HepG2 (cell line): ENCODE data around the gene ZNF25. TPM values are rescaled to one million over a fixed set of nuclear protein-coding genes. Genes with fewer than 3 reads are reported as not detected.

Experiments
- ATAC-seq: fragments of 200-7000 bp; cut with Tn5 transposase; 3 replicates; pipeline ENCODE4 v1.9.1; 2020; ENCODE audit warnings: mild to moderate bottlenecking, moderate library complexity
- Bru-seq: library from RNA; stranded (reverse); fragments of 400-500 nt; gene quantifications from one replicate; lab custom pipeline; 2021; lab: Mats Ljungman, UMichigan
- BruChase-seq, 2 experiments: library from RNA; stranded (reverse); fragments of 400-500 nt; gene quantifications; one replicate each; lab custom pipeline; 2021; lab: Mats Ljungman, UMichigan
- BruUV-seq: library from RNA; stranded (reverse); fragments of 400-500 nt; replicated peaks from 2 replicates; lab custom pipeline; 2021; lab: Mats Ljungman, UMichigan
- CTCF ChIA-PET: fragments of 300-600 bp; formaldehyde crosslinking; extraction: SDS; loops from one replicate; lab custom pipeline; 2021; ENCODE audit warnings: low total read pairs, inconsistent platforms, low intra/inter-chr PET ratio; lab: Yijun Ruan, JAX
- POLR2A ChIA-PET: fragments of 350-600 bp; sonication (Branson Sonifier 250); formaldehyde crosslinking; loops from one replicate; lab custom pipeline; 2020; ENCODE audit warnings: antibody characterized with exemption, inconsistent platforms; lab: Yijun Ruan, JAX
- DNase-seq: peaks from one replicate; pipeline ENCODE4 v3.0.0-alpha.2; 2015; ENCODE audit warnings: low spot score
- FAIRE-seq: peaks from 3 replicates; lab custom pipeline; 2011; peaks lifted over from hg19 to GRCh38; lab: Jason Lieb, UNC
- H2AFZ ChIP-seq: one replicate; pipeline ENCODE4 v1.6.1; 2011; ENCODE audit warnings: low read length, inconsistent platforms
- H3K27ac ChIP-seq: fragments of 300-600 bp; 3 replicates; pipeline ENCODE4 v1.8.0; 2011; ENCODE audit warnings: mixed run types, mild to moderate bottlenecking, mixed read lengths, low read length, inconsistent platforms; ENCODE audit not compliant: insufficient read depth; ENCODE audit errors: extremely low read length
- H3K27me3 ChIP-seq, 2 experiments: fragments of 200-600 bp in 1 of 2; 2 replicates in 1 of 2; 3 replicates in 1 of 2; pipeline versions ENCODE4 v1.6.0 to v1.8.0; 2011; ENCODE audit warnings: low read length in 2 of 2, mild to moderate bottlenecking in 2 of 2, moderate library complexity in 2 of 2, inconsistent platforms in 1 of 2; ENCODE audit not compliant: insufficient read depth in 2 of 2, control insufficient read depth in 1 of 2
- H3K36me3 ChIP-seq, 2 experiments: fragments of 200-600 bp in 1 of 2; replicated peaks in 1 of 2; 2 replicates in 1 of 2; 3 replicates in 1 of 2; pipeline versions ENCODE4 v1.5.1 to v1.8.0; 2011; ENCODE audit warnings: low read length in 2 of 2, inconsistent platforms in 1 of 2; ENCODE audit not compliant: insufficient read depth in 2 of 2, control insufficient read depth in 1 of 2
- H3K4me1 ChIP-seq: 2 replicates; pipeline ENCODE4 v1.5.1; 2012; ENCODE audit warnings: low read length, inconsistent platforms; ENCODE audit not compliant: insufficient read depth
- H3K4me2 ChIP-seq: 2 replicates; pipeline ENCODE4 v1.6.0; 2011; ENCODE audit warnings: low read depth, low read length, inconsistent platforms
- H3K4me3 ChIP-seq, 3 experiments: fragments of 200-600 bp in 1 of 3; sonication (generic), shearing (Covaris generic) in 1 of 3; replicated peaks in 1 of 3; 2 replicates each; pipeline ENCODE4 v1.5.1; 2011 to 2016; ENCODE audit warnings: low read length in 3 of 3, inconsistent platforms in 2 of 3, low read depth in 2 of 3, mild to moderate bottlenecking in 2 of 3, control low read depth in 1 of 3, mixed read lengths in 1 of 3; ENCODE audit not compliant: insufficient read depth in 1 of 3
- H3K79me2 ChIP-seq: one replicate; pipeline ENCODE4 v1.6.1; 2011; ENCODE audit warnings: low read length, inconsistent platforms; ENCODE audit not compliant: insufficient read depth
- H3K9ac ChIP-seq: 2 replicates; pipeline ENCODE4 v1.6.0; 2011; ENCODE audit warnings: mild to moderate bottlenecking, low read depth, low read length, inconsistent platforms; ENCODE audit not compliant: insufficient read depth
- H3K9me3 ChIP-seq: 2 replicates; pipeline ENCODE4 v1.5.1; 2012; ENCODE audit warnings: mild to moderate bottlenecking, low read length
- H4K20me1 ChIP-seq: 2 replicates; pipeline ENCODE4 v1.6.0; 2011; ENCODE audit warnings: inconsistent platforms, mild to moderate bottlenecking, low read length, moderate library complexity; ENCODE audit not compliant: insufficient read depth
- BRCA1 ChIP-seq: sonication (generic); formaldehyde crosslinking; IDR thresholded peaks from 2 replicates; pipeline ENCODE4 v1.4.0; 2020; ENCODE audit warnings: missing genetic modification reagents
- TFDP2 ChIP-seq: sonication (generic); formaldehyde crosslinking; IDR thresholded peaks from 2 replicates; pipeline ENCODE4 v1.4.0; 2020; ENCODE audit warnings: missing genetic modification reagents
- ZBTB7B ChIP-seq: sonication (generic); formaldehyde crosslinking; IDR thresholded peaks from 2 replicates; pipeline ENCODE4 v1.4.0; 2020; ENCODE audit warnings: missing genetic modification reagents
- ZNF362 ChIP-seq: sonication (generic); formaldehyde crosslinking; IDR thresholded peaks from 2 replicates; pipeline ENCODE4 v1.4.0; 2020; ENCODE audit warnings: missing genetic modification reagents, mild to moderate bottlenecking, borderline replicate concordance
- ZNF562 ChIP-seq: sonication (generic); formaldehyde crosslinking; IDR thresholded peaks from 2 replicates; pipeline ENCODE4 v1.8.0; 2022; ENCODE audit warnings: missing genetic modification reagents, borderline replicate concordance
- WGBS: methylation state at CpG from one replicate; pipeline ENCODE4 v1.1.6; 2017; ENCODE audit warnings: low lambda C conversion rate; 5-methylcytosine and 5-hydroxymethylcytosine counted together
- in situ Hi-C: cut with HindIII; loops from 2 replicates; pipeline ENCODE4 v1.10.0; 2017; ENCODE audit warnings: low pct_unique_long_range_greater_than_20kb; ENCODE audit not compliant: extremely low pct_ligation_motif_present
- intact Hi-C: fragments of 100-400 bp; cut with micrococcal nuclease; formaldehyde crosslinking; loops from one replicate; pipeline ENCODE4 v1.10.0; 2022; ENCODE audit not compliant: unreplicated experiment
- long read RNA-seq, 2 experiments: library from RNA in 1 of 2; library from polyadenylated mRNA in 1 of 2; stranded (forward) in 1 of 2; unstranded in 1 of 2; transcript quantifications; one replicate each; pipeline ENCODE4 v2.0.0, GENCODE V29; 2019 to 2022
- polyA minus RNA-seq, 3 experiments: library from RNA; depleted of rRNA, polyadenylated mRNA; stranded (reverse); fragments of >200 nt; gene quantifications; 2 replicates each; pipeline ENCODE4 v1.2.3, GENCODE V29; 2011; ENCODE audit warnings: low replicate concordance in 1 of 3
- polyA plus RNA-seq, 8 experiments: library from polyadenylated mRNA; depleted of rRNA in 3 of 8; stranded (reverse) in 7 of 8; unstranded in 1 of 8; fragments of >200 nt; fragmentation: Illumina TruSeq in 4 of 8; extraction: Trizol in 4 of 8; gene quantifications; 2 replicates each; pipeline versions ENCODE4 v1.2.1 to v1.2.3, GENCODE V29; 2011 to 2016; ENCODE audit warnings: low read depth in 4 of 8, missing spikeins in 1 of 8, mixed read lengths in 1 of 8; ENCODE audit not compliant: insufficient read depth in 1 of 8
- total RNA-seq, 5 experiments: library from RNA; depleted of rRNA; stranded (reverse); fragments of >200 nt; fragmentation: Illumina TruSeq; extraction: Trizol; gene quantifications; 2 replicates each; pipeline ENCODE4 v1.2.3, GENCODE V29; 2016; ENCODE audit warnings: low read depth in 1 of 5
- TF ChIP-seq, protein P1 (sequence below): sonication (generic); formaldehyde crosslinking; IDR thresholded peaks from 2 replicates; pipeline ENCODE4 v1.4.0; 2020; ENCODE audit warnings: missing genetic modification reagents

Gene ZNF25
- total RNA-seq (2016; rRNA removed; fragmentation: Illumina TruSeq; extraction: Trizol) (1.4 and 1.6 TPM in 2 replicates), polyA plus RNA-seq (2011; rRNA removed) (1.5 and 1.6 TPM in 2 replicates), polyA minus RNA-seq (2011; rRNA and poly(A)+ RNA removed; ENCODE audit: low replicate concordance) (0.12 and 0.24 TPM in 2 replicates), Bru-seq, nascent RNA (percentile 46 among the genes with signal in this experiment), BruChase-seq, experiment 1, labeled RNA remaining after a 6-hour chase (percentile 48 among the genes with signal in this experiment), BruChase-seq, experiment 2, labeled RNA remaining after a 2-hour chase (percentile 45 among the genes with signal in this experiment)
- total RNA-seq (2016; cell fraction: cytosol; rRNA removed; fragmentation: Illumina TruSeq; extraction: Trizol; ENCODE audit: low read depth), result 0.40 and 0.71 TPM in 2 replicates
- 1.4 and 1.8 TPM in 2 replicates for total RNA-seq (2016; cell fraction: insoluble cytoplasmic fraction; rRNA removed; fragmentation: Illumina TruSeq; extraction: Trizol)
- 1.8 and 2.0 TPM in 2 replicates for total RNA-seq (2016; cell fraction: membrane; rRNA removed; fragmentation: Illumina TruSeq; extraction: Trizol)
- total RNA-seq (2016; cell fraction: nucleus; rRNA removed; fragmentation: Illumina TruSeq; extraction: Trizol), result 1.7 and 2.0 TPM in 2 replicates
- 0.40 and 0.81 TPM in 2 replicates for polyA plus RNA-seq (2011; cell fraction: cytosol; rRNA removed)
- 1.3 and 1.7 TPM in 2 replicates for polyA plus RNA-seq (2011; cell fraction: nucleus; rRNA removed)
- polyA plus RNA-seq (2012), result 1.1 and 1.3 TPM in 2 replicates
- 0.25 and 0.28 TPM in 2 replicates for polyA plus RNA-seq (2016; cell fraction: cytosol; fragmentation: Illumina TruSeq; extraction: Trizol; ENCODE audit: low read depth)
- 1.5 TPM in 2 replicates for polyA plus RNA-seq (2016; cell fraction: insoluble cytoplasmic fraction; fragmentation: Illumina TruSeq; extraction: Trizol; ENCODE audit: low read depth)
- 0.87 and 0.98 TPM in 2 replicates for polyA plus RNA-seq (2016; cell fraction: membrane; fragmentation: Illumina TruSeq; extraction: Trizol; ENCODE audit: low read depth)
- 3.4 and 4.1 TPM in 2 replicates for polyA plus RNA-seq (2016; cell fraction: nucleus; fragmentation: Illumina TruSeq; extraction: Trizol; ENCODE audit: insufficient read depth, low read depth)
- 0.89 and 1.1 TPM in 2 replicates for polyA minus RNA-seq (2011; cell fraction: cytosol; rRNA and poly(A)+ RNA removed)
- polyA minus RNA-seq (2011; cell fraction: nucleus; rRNA and poly(A)+ RNA removed), result 1.3 and 1.7 TPM in 2 replicates
- long read RNA-seq, experiment 1, partial matches to known transcripts, result 0 of 2 reads
- long read RNA-seq, experiment 1, other reads (novel, unspliced or antisense), result 2 of 2 reads
- long read RNA-seq, experiment 2, partial matches to known transcripts, result 0 of 1 reads
- long read RNA-seq, experiment 2, other reads (novel, unspliced or antisense), result 1 of 1 reads

GRCh38 chr10:37976091-37976879 lies at the start of gene ZNF25:
ZNF25 (minus strand) TSS chr10:37976647; CDS start chr10:37971722, 4,925 bp downstream.
- peaks cover 10% of the 10 kb centered on the region for H3K4me1 ChIP-seq
- H3K27me3 ChIP-seq, result no peaks in the 10 kb centered on the region
- in situ Hi-C loops (no loop called here), intact Hi-C loops (loop anchor here (1.0 to 10.0 kb wide), 5 partner anchors 34 to 1089 kb away; partner anchors contain the start of genes ZNF248, ZNF33A and ZNF37A)
- H3K9ac ChIP-seq, result peak within 1 kb of the TSS; percentile 82
- no peaks in the 10 kb centered on the region for H3K36me3 ChIP-seq
- peak within 1 kb of the TSS; percentile 84 for H3K27ac ChIP-seq
- no peaks in the 10 kb centered on the region for H3K9me3 ChIP-seq
- peak within 1 kb of the TSS; percentile 95 for H3K4me2 ChIP-seq
- peak; percentile 97 for ATAC-seq
- H3K79me2 ChIP-seq, result no peaks in the 10 kb centered on the region
- DNase-seq, result peak; percentile 99
- under 1% methylated on average over 44 of the region's 66 CpGs for WGBS
- POLR2A ChIA-PET, result interaction anchor here (1.1 to 2.7 kb wide), 3 partner anchors 32 to 35 kb away, joined by 3 to 17 read pairs (median 4); partner anchors contain the start of gene ZNF33A
- H2AFZ ChIP-seq, result peak within 1 kb of the TSS; percentile 96
- H3K4me3 ChIP-seq, result peak within 1 kb of the TSS; percentile 66 to 90 (median 80)
- FAIRE-seq, result peak; percentile 98
- CTCF ChIA-PET, result interaction anchor here (1.2 to 1.4 kb wide), 2 partner anchors 16 to 390 kb away, joined by 3 to 7 read pairs; no protein-coding TSS in a partner anchor
- no peaks in the 10 kb centered on the region for H4K20me1 ChIP-seq
- no TSS peak for BruUV-seq
- TF ChIP-seq, protein P1, sequence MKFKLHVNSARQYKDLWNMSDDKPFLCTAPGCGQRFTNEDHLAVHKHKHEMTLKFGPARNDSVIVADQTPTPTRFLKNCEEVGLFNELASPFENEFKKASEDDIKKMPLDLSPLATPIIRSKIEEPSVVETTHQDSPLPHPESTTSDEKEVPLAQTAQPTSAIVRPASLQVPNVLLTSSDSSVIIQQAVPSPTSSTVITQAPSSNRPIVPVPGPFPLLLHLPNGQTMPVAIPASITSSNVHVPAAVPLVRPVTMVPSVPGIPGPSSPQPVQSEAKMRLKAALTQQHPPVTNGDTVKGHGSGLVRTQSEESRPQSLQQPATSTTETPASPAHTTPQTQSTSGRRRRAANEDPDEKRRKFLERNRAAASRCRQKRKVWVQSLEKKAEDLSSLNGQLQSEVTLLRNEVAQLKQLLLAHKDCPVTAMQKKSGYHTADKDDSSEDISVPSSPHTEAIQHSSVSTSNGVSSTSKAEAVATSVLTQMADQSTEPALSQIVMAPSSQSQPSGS (CRISPR knock-in tag), result peak; percentile 93
- TF ChIP-seq ZNF362 (CRISPR knock-in tag) (peak; percentile 95), ZNF562 (CRISPR knock-in tag) (no peak), BRCA1 (CRISPR knock-in tag) (peak; percentile 84), ZBTB7B (peak; percentile 92), TFDP2 (CRISPR knock-in tag) (peak; percentile 71; the same call in 1 of the 2 replicates)
